Measurements from ENCODE around the gene GRB10.
A peak's percentile ranks its signal among the peaks of the same experiment; 100 is the strongest.

The GRB10 gene

GRCh38 chr7:50718311-50718710 is 64.4 kb downstream of the GRB10 start:
- peak; percentile 52 to 90 (median 74) for DNase-seq

GRCh38 chr7:50717181-50717580 is 65.5 kb downstream of the GRB10 start:
- peak in 1 of 3 experiments; percentile 27 for DNase-seq

- no peak for DNase-seq
Observed at GRCh38 chr7:50714857-50715256, 67.8 kb downstream of the GRB10 start.

- DNase-seq: no peak
Observed at GRCh38 chr7:50713123-50713965, 69.4 kb downstream of the GRB10 start.

GRCh38 chr7:50712252-50713122 is 70.2 kb downstream of the GRB10 start:
- DNase-seq: no peak

GRCh38 chr7:50711271-50712175 is 71.2 kb downstream of the GRB10 start:
- no peak for DNase-seq

GRCh38 chr7:50710441-50711154 is 72.1 kb downstream of the GRB10 start:
- peak in 1 of 3 experiments; percentile 22 for DNase-seq

GRCh38 chr7:50709151-50709550 is 73.5 kb downstream of the GRB10 start:
- no peak for DNase-seq

- DNase-seq: no peak
Observed at GRCh38 chr7:50707236-50708006, 75.3 kb downstream of the GRB10 start.

- no peak for DNase-seq
Observed at GRCh38 chr7:50706469-50706937, 76.2 kb downstream of the GRB10 start.

- no peak for DNase-seq
Observed at GRCh38 chr7:50704844-50705243, 77.9 kb downstream of the GRB10 start.

GRCh38 chr7:50703654-50704053 is 79.0 kb downstream of the GRB10 start:
- DNase-seq: no peak

GRCh38 chr7:50699143-50699542 is 83.6 kb downstream of the GRB10 start:
- no peak for DNase-seq

GRCh38 chr7:50697748-50698147 is 84.9 kb downstream of the GRB10 start:
- DNase-seq: no peak

GRCh38 chr7:50696810-50697582 is 85.7 kb downstream of the GRB10 start:
- DNase-seq: peak in 1 of 3 experiments; percentile 23

- DNase-seq: no peak
Observed at GRCh38 chr7:50695026-50695425, 87.7 kb downstream of the GRB10 start.

GRCh38 chr7:50693455-50694130 is 89.1 kb downstream of the GRB10 start:
- no peak for DNase-seq

- peak in 1 of 3 experiments; percentile 45 for DNase-seq
Observed at GRCh38 chr7:50690541-50691011, 92.1 kb downstream of the GRB10 start.

- DNase-seq: no peak
Observed at GRCh38 chr7:50688226-50688590, 94.5 kb downstream of the GRB10 start.
